Measurements from ENCODE around the gene RABGAP1L.

DNA sequence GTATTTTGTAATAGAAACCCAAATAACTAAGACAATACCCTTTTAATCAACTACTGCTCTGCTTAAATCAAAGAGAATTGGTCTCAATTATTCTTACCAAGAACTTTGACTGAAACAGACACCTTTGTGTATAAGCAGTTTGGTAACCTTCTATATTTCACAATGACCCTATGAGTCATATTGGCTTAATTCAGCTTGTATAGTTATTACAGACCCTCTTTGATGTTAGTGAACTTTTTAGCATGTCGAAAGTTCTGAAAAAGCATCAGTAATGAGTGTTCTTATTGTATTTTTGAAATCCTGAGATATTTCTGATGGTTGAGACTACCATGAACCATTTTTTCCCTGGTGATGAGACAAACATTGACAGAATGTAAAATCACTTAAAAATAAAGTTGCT lies 43.3 kb upstream of the RABGAP1L start:
- TF ChIP-seq TAF1 (IDR thresholded peaks at IDR 0.05; ENCODE audit: low read depth, low read length), result no peak
- no peak for TF ChIP-seq CBX5 (IDR thresholded peaks at IDR 0.05; ENCODE audit: low read depth, low read length)

Data from H1 (cell line).